ENCODE data around the gene ACSL1. TPM values are rescaled to one million over a fixed set of nuclear protein-coding genes. Genes with fewer than 3 reads are reported as not detected.

The ACSL1 gene
- total and polyA plus RNA-seq, 2 of the 8 experiments (the other 6 are each of a cell fraction or from before 2014, with no cell fraction given): 2.3 to 8.7 TPM

DNA sequence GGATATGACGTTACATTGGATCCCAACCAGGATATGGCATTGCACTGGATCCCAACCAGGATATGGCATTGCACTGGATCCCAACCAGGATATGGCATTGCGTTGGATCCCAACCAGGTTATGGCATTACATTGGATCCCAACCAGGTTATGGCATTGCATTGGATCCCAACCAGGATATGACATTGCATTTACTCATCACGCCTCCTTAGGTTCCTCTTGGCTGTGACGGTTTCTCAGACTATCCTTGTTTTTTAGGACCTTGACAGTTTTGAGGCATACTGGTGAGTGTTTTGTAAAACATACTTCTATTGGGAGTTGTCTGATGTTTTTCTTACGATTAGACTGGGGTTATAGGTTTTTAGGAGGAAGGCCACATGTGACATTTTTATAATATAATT is 5.4 kb upstream of the ACSL1 start (continued):
- no peak for TF ChIP-seq CBX8 (IDR thresholded peaks at IDR 0.05; ENCODE audit: borderline replicate concordance, low read depth, low read length)

All from H1 (cell line).